ENCODE data around the gene ATP6V0A4. TPM values are rescaled to one million over a fixed set of nuclear protein-coding genes. Genes with fewer than 3 reads are reported as not detected.

The ATP6V0A4 gene
- total RNA-seq, 2 experiments from 2014 or later = not detected

- H3K9me3 Mint-ChIP-seq = no peaks in the 10 kb centered on the region
- H3K27ac Mint-ChIP-seq = peak overlapping the region; percentile 83
- ATAC-seq (ENCODE audit: low read depth) = no peak
- H3K36me3 Mint-ChIP-seq = no peaks in the 10 kb centered on the region
- peak overlapping the region; percentile 65 for H3K4me3 Mint-ChIP-seq
- peaks cover 36% of the 10 kb centered on the region for H3K4me1 Mint-ChIP-seq
- DNase-seq = no peak
- peaks cover 10% of the 10 kb centered on the region for H3K27me3 Mint-ChIP-seq
- POLR2A ChIA-PET = interaction anchor here (1.9 kb wide), 1 partner anchor 293 kb away, joined by 7 read pairs; the partner anchor contains the start of gene TRIM24
Measured at GRCh38 chr7:138753150-138753518, 44.9 kb downstream of the ATP6V0A4 start.

GRCh38 chr7:138752518-138753149, 45.4 kb downstream of the ATP6V0A4 start:
- DNase-seq (peak; percentile 79), ATAC-seq (ENCODE audit: low read depth) (peak; percentile 96)
- H3K27ac Mint-ChIP-seq = peak overlapping the region; percentile 83
- POLR2A ChIA-PET = interaction anchor here (0.6 to 1.9 kb wide), 2 partner anchors 22 to 292 kb away, joined by 3 to 7 read pairs; partner anchors contain the start of gene TRIM24
- H3K27me3 Mint-ChIP-seq = peaks cover 10% of the 10 kb centered on the region
- H3K4me3 Mint-ChIP-seq = peak overlapping the region; percentile 65
- peaks cover 35% of the 10 kb centered on the region for H3K4me1 Mint-ChIP-seq
- no peaks in the 10 kb centered on the region for H3K9me3 Mint-ChIP-seq
- no peaks in the 10 kb centered on the region for H3K36me3 Mint-ChIP-seq

- Mint-ChIP-seq H3K27ac (peak overlapping the region; percentile 14), H3K4me1 (peaks cover 27% of the 10 kb centered on the region), H3K9me3 (no peaks in the 10 kb centered on the region), H3K4me3 (no peak overlapping the region), H3K27me3 (peaks cover 10% of the 10 kb centered on the region), H3K36me3 (no peaks in the 10 kb centered on the region)
- DNase-seq = no peak
- POLR2A ChIA-PET = interaction anchor here (1.9 kb wide), 1 partner anchor 291 kb away, joined by 7 read pairs; the partner anchor contains the start of gene TRIM24
- no peak for ATAC-seq (ENCODE audit: low read depth)
Measured at GRCh38 chr7:138750901-138751464, 47.0 kb downstream of the ATP6V0A4 start.

GRCh38 chr7:138750473-138750872, 47.5 kb downstream of the ATP6V0A4 start:
- H3K36me3 Mint-ChIP-seq = no peaks in the 10 kb centered on the region
- DNase-seq = no peak
- peaks cover 6% of the 10 kb centered on the region for H3K27me3 Mint-ChIP-seq
- peaks cover 27% of the 10 kb centered on the region for H3K4me1 Mint-ChIP-seq
- H3K27ac Mint-ChIP-seq = no peak overlapping the region
- POLR2A ChIA-PET = no interaction called here
- H3K9me3 Mint-ChIP-seq = no peaks in the 10 kb centered on the region
- no peak overlapping the region for H3K4me3 Mint-ChIP-seq
- no peak for ATAC-seq (ENCODE audit: low read depth)

- Mint-ChIP-seq H3K27ac (no peak overlapping the region), H3K9me3 (no peaks in the 10 kb centered on the region), H3K27me3 (peaks cover 6% of the 10 kb centered on the region), H3K4me3 (no peak overlapping the region), H3K4me1 (peaks cover 32% of the 10 kb centered on the region), H3K36me3 (no peaks in the 10 kb centered on the region)
- DNase-seq (no peak), ATAC-seq (ENCODE audit: low read depth) (no peak)
- POLR2A ChIA-PET = no interaction called here
Measured at GRCh38 chr7:138749960-138750359, 48.0 kb downstream of the ATP6V0A4 start.

- Mint-ChIP-seq H3K27me3 (peaks cover 6% of the 10 kb centered on the region), H3K4me1 (peaks cover 30% of the 10 kb centered on the region), H3K27ac (no peak overlapping the region), H3K9me3 (no peaks in the 10 kb centered on the region), H3K36me3 (no peaks in the 10 kb centered on the region), H3K4me3 (no peak overlapping the region)
- DNase-seq = no peak
- POLR2A ChIA-PET = interaction anchor here (0.7 kb wide), 1 partner anchor 118 kb away, joined by 4 read pairs; no protein-coding TSS in a partner anchor
- no peak for ATAC-seq (ENCODE audit: low read depth)
Measured at GRCh38 chr7:138748666-138749065, 49.3 kb downstream of the ATP6V0A4 start.

- Mint-ChIP-seq H3K36me3 (no peaks in the 10 kb centered on the region), H3K4me1 (peaks cover 16% of the 10 kb centered on the region), H3K9me3 (no peaks in the 10 kb centered on the region), H3K27me3 (peaks cover 6% of the 10 kb centered on the region), H3K27ac (no peak overlapping the region), H3K4me3 (no peak overlapping the region)
- DNase-seq (no peak), ATAC-seq (ENCODE audit: low read depth) (no peak)
- POLR2A ChIA-PET = interaction anchor here (0.7 kb wide), 1 partner anchor 108 kb away, joined by 3 read pairs; no protein-coding TSS in a partner anchor
Measured at GRCh38 chr7:138746073-138746472, 51.9 kb downstream of the ATP6V0A4 start.

- POLR2A ChIA-PET = no interaction called here
- DNase-seq (no peak), ATAC-seq (ENCODE audit: low read depth) (peak; percentile 57)
- H3K27me3 Mint-ChIP-seq = peaks cover 6% of the 10 kb centered on the region
- no peak overlapping the region for H3K4me3 Mint-ChIP-seq
- H3K27ac Mint-ChIP-seq = no peak overlapping the region
- no peaks in the 10 kb centered on the region for H3K9me3 Mint-ChIP-seq
- peaks cover 13% of the 10 kb centered on the region for H3K4me1 Mint-ChIP-seq
- H3K36me3 Mint-ChIP-seq = no peaks in the 10 kb centered on the region
Measured at GRCh38 chr7:138745189-138745588, 52.8 kb downstream of the ATP6V0A4 start.

GRCh38 chr7:138741453-138741735, 56.6 kb downstream of the ATP6V0A4 start:
- Mint-ChIP-seq H3K9me3 (no peaks in the 10 kb centered on the region), H3K4me3 (no peak overlapping the region), H3K4me1 (peaks cover 13% of the 10 kb centered on the region), H3K27me3 (peaks cover 3% of the 10 kb centered on the region), H3K27ac (no peak overlapping the region), H3K36me3 (no peaks in the 10 kb centered on the region)
- POLR2A ChIA-PET = no interaction called here
- DNase-seq = no peak
- no peak for ATAC-seq (ENCODE audit: low read depth)

GRCh38 chr7:138739859-138740258, 58.1 kb downstream of the ATP6V0A4 start:
- no peak overlapping the region for H3K27ac Mint-ChIP-seq
- DNase-seq (no peak), ATAC-seq (ENCODE audit: low read depth) (no peak)
- peaks cover 3% of the 10 kb centered on the region for H3K27me3 Mint-ChIP-seq
- H3K36me3 Mint-ChIP-seq = no peaks in the 10 kb centered on the region
- POLR2A ChIA-PET = no interaction called here
- peaks cover 7% of the 10 kb centered on the region for H3K4me1 Mint-ChIP-seq
- H3K9me3 Mint-ChIP-seq = no peaks in the 10 kb centered on the region
- H3K4me3 Mint-ChIP-seq = no peak overlapping the region

GRCh38 chr7:138738551-138739335, 59.3 kb downstream of the ATP6V0A4 start:
- peaks cover 7% of the 10 kb centered on the region for H3K4me1 Mint-ChIP-seq

GRCh38 chr7:138738114-138738513, 59.9 kb downstream of the ATP6V0A4 start:
- Mint-ChIP-seq H3K27ac (no peak overlapping the region), H3K4me1 (peaks cover 9% of the 10 kb centered on the region), H3K9me3 (no peaks in the 10 kb centered on the region), H3K4me3 (no peak overlapping the region), H3K27me3 (peaks cover 3% of the 10 kb centered on the region), H3K36me3 (no peaks in the 10 kb centered on the region)
- ATAC-seq (ENCODE audit: low read depth) = no peak
- POLR2A ChIA-PET = interaction anchor here (0.6 kb wide), 2 partner anchors 289 to 404 kb away, joined by 3 read pairs; no protein-coding TSS in a partner anchor
- DNase-seq = no peak

More at GRCh38 chr7:138738551-138739335, 59.3 kb downstream of the ATP6V0A4 start:
- DNase-seq = peak; percentile 89
- Mint-ChIP-seq H3K9me3 (no peaks in the 10 kb centered on the region), H3K27ac (peak overlapping the region; percentile 9), H3K36me3 (no peaks in the 10 kb centered on the region), H3K4me3 (no peak overlapping the region), H3K27me3 (peaks cover 3% of the 10 kb centered on the region)
- peak; percentile 98 for ATAC-seq (ENCODE audit: low read depth)
- POLR2A ChIA-PET = no interaction called here

- H3K4me3 Mint-ChIP-seq = no peak overlapping the region
Measured at GRCh38 chr7:138735399-138735798, 62.6 kb downstream of the ATP6V0A4 start.

More at GRCh38 chr7:138735399-138735798, 62.6 kb downstream of the ATP6V0A4 start:
- no peak overlapping the region for H3K27ac Mint-ChIP-seq
- H3K9me3 Mint-ChIP-seq = no peaks in the 10 kb centered on the region
- H3K4me1 Mint-ChIP-seq = peaks cover 9% of the 10 kb centered on the region
- no peak for ATAC-seq (ENCODE audit: low read depth)
- DNase-seq = no peak
- peaks cover 3% of the 10 kb centered on the region for H3K27me3 Mint-ChIP-seq
- POLR2A ChIA-PET = no interaction called here
- H3K36me3 Mint-ChIP-seq = no peaks in the 10 kb centered on the region
